GM18505 (cell line): ENCODE data around the gene LHPP.

Experiments used
- ATAC-seq: cut with Tn5 transposase; IDR thresholded peaks from one replicate; pipeline ENCODE4 v1.9.1; 2021; ENCODE audit not compliant: unreplicated experiment
- POLR2A ChIP-seq: IDR thresholded peaks from 4 replicates; pipeline ENCODE4 v1.6.1; 2011; ENCODE audit warnings: borderline replicate concordance; ENCODE audit not compliant: insufficient read depth, insufficient read length; ENCODE audit errors: extremely low read depth

LHPP gene

GRCh38 chr10:124453960-124454610, 7.5 kb upstream of the LHPP start:
- ATAC-seq = no peak
- no peak for TF ChIP-seq POLR2A

- no peak for ATAC-seq
- TF ChIP-seq POLR2A = no peak
These were observed 6.2 kb upstream of the LHPP start for GRCh38 chr10:124455441-124455840.

- no peak for ATAC-seq
- TF ChIP-seq POLR2A = no peak
These were observed 3.1 kb upstream of the LHPP start for GRCh38 chr10:124458473-124458872.

- no peak for TF ChIP-seq POLR2A
- no peak for ATAC-seq
These were observed 2.7 kb upstream of the LHPP start for GRCh38 chr10:124458889-124459288.

GRCh38 chr10:124459395-124459794, 2.2 kb upstream of the LHPP start:
- TF ChIP-seq POLR2A = no peak
- ATAC-seq = no peak

GRCh38 chr10:124460144-124460543, 1.5 kb upstream of the LHPP start:
- no peak for ATAC-seq
- TF ChIP-seq POLR2A = no peak

GRCh38 chr10:124462348-124462695, 699 bp downstream of the LHPP start:
- ATAC-seq = no peak
- TF ChIP-seq POLR2A = no peak

- no peak for TF ChIP-seq POLR2A
- no peak for ATAC-seq
These were observed 2.7 kb downstream of the LHPP start for GRCh38 chr10:124464028-124464965.

- no peak for TF ChIP-seq POLR2A
- no peak for ATAC-seq
These were observed 3.6 kb downstream of the LHPP start for GRCh38 chr10:124465003-124465776.

GRCh38 chr10:124465777-124466488, 4.3 kb downstream of the LHPP start:
- ATAC-seq = no peak
- no peak for TF ChIP-seq POLR2A

- no peak for TF ChIP-seq POLR2A
- ATAC-seq = no peak
These were observed 5.5 kb downstream of the LHPP start for GRCh38 chr10:124467165-124467564.

GRCh38 chr10:124468624-124469023, 7.0 kb downstream of the LHPP start:
- TF ChIP-seq POLR2A = no peak
- ATAC-seq = no peak
